Measurements from ENCODE around the gene UNC119B.
"Not testable (repeated sequence)": the region's sequence is repeated elsewhere in the genome, so short reads cannot be mapped to it uniquely, and the experiment has no call there.

UNC119B gene

GRCh38 chr12:120719496-120720233, 9.4 kb downstream of the UNC119B start:
- peaks cover 53% of the 10 kb centered on the region for H3K36me3 Mint-ChIP-seq (ENCODE audit: low read depth)
- H3K4me3 Mint-ChIP-seq: no peak overlapping the region

GRCh38 chr12:120720234-120720986, 10.2 kb downstream of the UNC119B start:
- no peak overlapping the region for H3K27ac Mint-ChIP-seq
- H3K36me3 Mint-ChIP-seq (ENCODE audit: low read depth): peaks cover 50% of the 10 kb centered on the region
- peaks cover 21% of the 10 kb centered on the region for H3K4me1 Mint-ChIP-seq (ENCODE audit: low read depth)
- H3K27me3 Mint-ChIP-seq (ENCODE audit: low read depth): no peaks in the 10 kb centered on the region
- H3K9me3 Mint-ChIP-seq: no peaks in the 10 kb centered on the region
- no peak overlapping the region for H3K4me3 Mint-ChIP-seq
- no peak for DNase-seq (ENCODE audit: low spot score)

More at GRCh38 chr12:120719496-120720233, 9.4 kb downstream of the UNC119B start:
- Mint-ChIP-seq H3K27ac (peak overlapping the region; percentile 16), H3K27me3 (ENCODE audit: low read depth) (no peaks in the 10 kb centered on the region), H3K9me3 (no peaks in the 10 kb centered on the region), H3K4me1 (ENCODE audit: low read depth) (peaks cover 14% of the 10 kb centered on the region)
- DNase-seq (ENCODE audit: low spot score): no peak

GRCh38 chr12:120720987-120721801, 10.9 kb downstream of the UNC119B start:
- no peak overlapping the region for H3K27ac Mint-ChIP-seq
- no peak for DNase-seq (ENCODE audit: low spot score)
- H3K4me3 Mint-ChIP-seq: no peak overlapping the region
- no peaks in the 10 kb centered on the region for H3K9me3 Mint-ChIP-seq
- H3K36me3 Mint-ChIP-seq (ENCODE audit: low read depth): peaks cover 48% of the 10 kb centered on the region
- no peaks in the 10 kb centered on the region for H3K27me3 Mint-ChIP-seq (ENCODE audit: low read depth)
- H3K4me1 Mint-ChIP-seq (ENCODE audit: low read depth): peaks cover 22% of the 10 kb centered on the region

GRCh38 chr12:120721866-120722265, 11.6 kb downstream of the UNC119B start:
- Mint-ChIP-seq H3K4me1 (ENCODE audit: low read depth) (peaks cover 25% of the 10 kb centered on the region), H3K27ac (no peak overlapping the region), H3K36me3 (ENCODE audit: low read depth) (peaks cover 42% of the 10 kb centered on the region), H3K27me3 (ENCODE audit: low read depth) (no peaks in the 10 kb centered on the region), H3K4me3 (no peak overlapping the region), H3K9me3 (no peaks in the 10 kb centered on the region)
- DNase-seq (ENCODE audit: low spot score): no peak

- Mint-ChIP-seq H3K36me3 (ENCODE audit: low read depth) (peaks cover 38% of the 10 kb centered on the region), H3K27me3 (ENCODE audit: low read depth) (no peaks in the 10 kb centered on the region), H3K4me3 (no peak overlapping the region), H3K4me1 (ENCODE audit: low read depth) (peaks cover 25% of the 10 kb centered on the region), H3K27ac (no peak overlapping the region), H3K9me3 (no peaks in the 10 kb centered on the region)
- no peak for DNase-seq (ENCODE audit: low spot score)
Observed at GRCh38 chr12:120722784-120723183, 12.5 kb downstream of the UNC119B start.

- Mint-ChIP-seq H3K4me1 (ENCODE audit: low read depth) (peaks cover 15% of the 10 kb centered on the region), H3K27me3 (ENCODE audit: low read depth) (no peaks in the 10 kb centered on the region), H3K9me3 (no peaks in the 10 kb centered on the region), H3K4me3 (peak overlapping the region; percentile 91), H3K36me3 (ENCODE audit: low read depth) (peaks cover 30% of the 10 kb centered on the region), H3K27ac (peak overlapping the region; percentile 49)
- DNase-seq (ENCODE audit: low spot score): no peak
Observed at GRCh38 chr12:120724720-120725119, 14.5 kb downstream of the UNC119B start.

GRCh38 chr12:120725151-120725658, 14.9 kb downstream of the UNC119B start:
- no peak for DNase-seq (ENCODE audit: low spot score)
- Mint-ChIP-seq H3K36me3 (ENCODE audit: low read depth) (peaks cover 29% of the 10 kb centered on the region), H3K9me3 (no peaks in the 10 kb centered on the region), H3K4me1 (ENCODE audit: low read depth) (peaks cover 14% of the 10 kb centered on the region), H3K27me3 (ENCODE audit: low read depth) (no peaks in the 10 kb centered on the region), H3K27ac (peak overlapping the region; percentile 49), H3K4me3 (peak overlapping the region; percentile 91)

GRCh38 chr12:120725659-120726509, 15.6 kb downstream of the UNC119B start, which contains the start of gene ACADS:
Gene ACADS (plus strand): TSS chr12:120725826. CDS start chr12:120725886, 60 bp downstream.
- peaks cover 30% of the 10 kb centered on the region for H3K36me3 Mint-ChIP-seq (ENCODE audit: low read depth)
- peaks cover 14% of the 10 kb centered on the region for H3K4me1 Mint-ChIP-seq (ENCODE audit: low read depth)
- no peaks in the 10 kb centered on the region for H3K9me3 Mint-ChIP-seq
- peak; percentile 89 for DNase-seq (ENCODE audit: low spot score)
- H3K27ac Mint-ChIP-seq: peak within 1 kb of the TSS; percentile 87
- peak within 1 kb of the TSS; percentile 91 for H3K4me3 Mint-ChIP-seq
- H3K27me3 Mint-ChIP-seq (ENCODE audit: low read depth): no peaks in the 10 kb centered on the region

GRCh38 chr12:120726510-120726793, 16.2 kb downstream of the UNC119B start:
- Mint-ChIP-seq H3K4me1 (ENCODE audit: low read depth) (peaks cover 14% of the 10 kb centered on the region), H3K27ac (no peak overlapping the region), H3K36me3 (ENCODE audit: low read depth) (peaks cover 26% of the 10 kb centered on the region), H3K4me3 (peak overlapping the region; percentile 91), H3K9me3 (no peaks in the 10 kb centered on the region), H3K27me3 (ENCODE audit: low read depth) (no peaks in the 10 kb centered on the region)
- no peak for DNase-seq (ENCODE audit: low spot score)

- peaks cover 14% of the 10 kb centered on the region for H3K4me1 Mint-ChIP-seq (ENCODE audit: low read depth)
- H3K4me3 Mint-ChIP-seq: peak overlapping the region; percentile 91
- H3K27ac Mint-ChIP-seq: no peak overlapping the region
- peaks cover 26% of the 10 kb centered on the region for H3K36me3 Mint-ChIP-seq (ENCODE audit: low read depth)
- no peak for DNase-seq (ENCODE audit: low spot score)
- H3K27me3 Mint-ChIP-seq (ENCODE audit: low read depth): no peaks in the 10 kb centered on the region
- H3K9me3 Mint-ChIP-seq: no peaks in the 10 kb centered on the region
Observed at GRCh38 chr12:120726961-120727360, 16.7 kb downstream of the UNC119B start.

- H3K27me3 Mint-ChIP-seq (ENCODE audit: low read depth); H3K4me1 Mint-ChIP-seq (ENCODE audit: low read depth); H3K4me3 Mint-ChIP-seq; H3K27ac Mint-ChIP-seq; DNase-seq (ENCODE audit: low spot score); H3K9me3 Mint-ChIP-seq: not testable (repeated sequence)
- peaks cover 18% of the 10 kb centered on the region for H3K36me3 Mint-ChIP-seq (ENCODE audit: low read depth)
Observed at GRCh38 chr12:120732198-120732597, 21.9 kb downstream of the UNC119B start.

- peaks cover 16% of the 10 kb centered on the region for H3K36me3 Mint-ChIP-seq (ENCODE audit: low read depth)
Observed at GRCh38 chr12:120733574-120733973, 23.3 kb downstream of the UNC119B start.

GRCh38 chr12:120734210-120734609, 24.0 kb downstream of the UNC119B start:
- H3K4me1 Mint-ChIP-seq (ENCODE audit: low read depth): peaks cover 2% of the 10 kb centered on the region
- peaks cover 16% of the 10 kb centered on the region for H3K36me3 Mint-ChIP-seq (ENCODE audit: low read depth)
- no peak for DNase-seq (ENCODE audit: low spot score)
- H3K9me3 Mint-ChIP-seq: no peaks in the 10 kb centered on the region
- H3K4me3 Mint-ChIP-seq: no peak overlapping the region
- no peaks in the 10 kb centered on the region for H3K27me3 Mint-ChIP-seq (ENCODE audit: low read depth)
- H3K27ac Mint-ChIP-seq: no peak overlapping the region

More at GRCh38 chr12:120733574-120733973, 23.3 kb downstream of the UNC119B start:
- DNase-seq (ENCODE audit: low spot score): no peak
- H3K9me3 Mint-ChIP-seq: no peaks in the 10 kb centered on the region
- peaks cover 2% of the 10 kb centered on the region for H3K4me1 Mint-ChIP-seq (ENCODE audit: low read depth)
- H3K27me3 Mint-ChIP-seq (ENCODE audit: low read depth): no peaks in the 10 kb centered on the region
- no peak overlapping the region for H3K27ac Mint-ChIP-seq
- H3K4me3 Mint-ChIP-seq: no peak overlapping the region
